GM11168 (cell line): Measurements from ENCODE around the gene LCN12.

Experiments
- in situ Hi-C: fragments of 300-500 bp; cut with MboI; formaldehyde crosslinking; loops from one replicate; pipeline ENCODE4 v1.12.0; 2022; ENCODE audit warnings: low sequenced_read_pairs; ENCODE audit not compliant: unreplicated experiment

LCN12 gene

GRCh38 chr9:136943291-136944211 lies 8.5 kb upstream of the LCN12 start:
- in situ Hi-C loops = no loop called here

- in situ Hi-C loops = no loop called here
Measured at GRCh38 chr9:136944212-136944518, 7.9 kb upstream of the LCN12 start.

GRCh38 chr9:136944519-136945332 lies 7.3 kb upstream of the LCN12 start, which contains the start of the genes C8G and FBXW5:
Gene C8G (plus strand): TSS chr9:136945243. CDS start chr9:136945321, 78 bp downstream.
Gene FBXW5 (minus strand): TSS chr9:136944738. CDS start chr9:136944083, 655 bp downstream.
- in situ Hi-C loops = no loop called here

- in situ Hi-C loops = no loop called here
Measured at GRCh38 chr9:136945333-136946227, 6.5 kb upstream of the LCN12 start.

GRCh38 chr9:136946228-136947027 lies 5.6 kb upstream of the LCN12 start:
- in situ Hi-C loops = no loop called here

- in situ Hi-C loops = no loop called here
Measured at GRCh38 chr9:136947028-136947891, 4.8 kb upstream of the LCN12 start.

GRCh38 chr9:136947955-136948510 lies 4.0 kb upstream of the LCN12 start:
- in situ Hi-C loops = no loop called here

- in situ Hi-C loops = no loop called here
Measured at GRCh38 chr9:136949239-136949816, 2.7 kb upstream of the LCN12 start.

GRCh38 chr9:136949817-136950655 lies 2.0 kb upstream of the LCN12 start:
- in situ Hi-C loops = no loop called here

GRCh38 chr9:136950656-136951276 lies 1.3 kb upstream of the LCN12 start:
- in situ Hi-C loops = no loop called here

- in situ Hi-C loops = no loop called here
Measured at GRCh38 chr9:136952321-136952850, 313 bp downstream of the LCN12 start.

GRCh38 chr9:136952876-136953770 lies 1.1 kb downstream of the LCN12 start:
- in situ Hi-C loops = no loop called here

- in situ Hi-C loops = no loop called here
Measured at GRCh38 chr9:136953771-136954269, 1.7 kb downstream of the LCN12 start.

- in situ Hi-C loops = no loop called here
Measured at GRCh38 chr9:136954270-136955083, 2.4 kb downstream of the LCN12 start.
